Stimulated activated CD8-positive, alpha-beta memory T cell treated with anti-CD3 and anti-CD28 coated beads, Interleukin-15, amount 100 ng/mL, for 4 hours (primary cell): ENCODE results near the gene PCBP1.
"Not testable (repeated sequence)": the region's sequence is repeated elsewhere in the genome, so short reads cannot be mapped to it uniquely, and the experiment has no call there.

Source experiments
- DNase-seq, 2 donors: peaks; one replicate each; pipeline ENCODE4 v3.0.0-alpha.2; 2020; ENCODE audit warnings: low read depth in 2 of 2

Gene PCBP1

DNA sequence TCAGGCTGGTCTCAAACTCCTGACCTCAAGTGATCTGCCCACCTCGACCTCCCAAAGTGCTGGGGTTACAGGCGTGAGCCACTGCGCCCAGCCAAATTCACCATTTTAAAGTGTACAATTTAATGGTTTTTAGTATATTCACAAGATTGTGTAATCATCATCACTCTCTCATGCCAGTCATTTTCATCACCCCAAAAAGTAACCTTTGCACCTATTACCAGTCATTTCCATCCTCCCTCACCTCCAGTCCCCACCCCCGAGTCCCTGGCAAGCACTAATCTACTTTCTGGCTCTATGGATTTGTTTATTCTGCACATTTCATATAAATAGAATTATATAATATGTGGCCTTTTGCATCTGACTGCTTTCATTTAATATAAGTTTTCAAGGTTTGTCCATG lies 10.8 kb downstream of the PCBP1 start:
- no peak for DNase-seq

DNA sequence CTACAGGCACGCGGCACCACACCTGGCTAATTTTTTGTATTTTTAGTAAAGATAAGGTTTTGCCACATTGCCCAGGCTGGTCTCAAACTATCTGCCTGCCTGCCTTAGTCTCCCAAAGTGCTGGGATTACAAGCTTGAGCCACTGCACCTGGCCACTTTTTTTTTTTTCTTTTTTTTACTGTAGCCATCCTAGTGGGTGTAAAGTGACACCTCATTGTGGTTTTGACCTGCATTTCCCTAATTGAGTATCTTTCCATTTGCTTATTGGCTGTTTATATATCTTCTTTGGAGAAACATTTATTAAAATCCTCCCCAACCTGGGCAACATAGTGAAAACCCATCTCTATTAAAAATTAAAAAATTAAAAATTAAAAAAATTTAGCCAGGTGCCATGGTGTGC lies 12.0 kb downstream of the PCBP1 start:
- no peak for DNase-seq

DNA sequence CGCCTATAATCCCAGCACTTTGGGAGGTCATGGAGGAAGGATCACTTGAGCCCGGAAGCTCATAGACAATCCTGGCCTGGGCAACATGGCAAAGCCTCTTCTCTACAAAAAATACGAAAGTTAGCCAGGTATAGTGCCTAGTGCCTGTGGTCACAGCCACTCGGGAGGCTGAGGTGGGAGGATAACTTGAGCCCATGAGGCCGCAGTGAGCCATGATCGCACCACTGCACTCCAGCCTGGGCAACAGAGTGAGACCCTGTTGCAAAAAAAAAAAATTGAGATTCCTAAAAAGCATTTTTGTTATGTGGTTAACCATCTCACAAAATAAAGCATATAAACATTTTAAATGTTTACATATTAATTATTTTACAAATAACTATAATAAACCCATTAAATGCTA lies 13.9 kb downstream of the PCBP1 start:
- DNase-seq = no peak

DNA sequence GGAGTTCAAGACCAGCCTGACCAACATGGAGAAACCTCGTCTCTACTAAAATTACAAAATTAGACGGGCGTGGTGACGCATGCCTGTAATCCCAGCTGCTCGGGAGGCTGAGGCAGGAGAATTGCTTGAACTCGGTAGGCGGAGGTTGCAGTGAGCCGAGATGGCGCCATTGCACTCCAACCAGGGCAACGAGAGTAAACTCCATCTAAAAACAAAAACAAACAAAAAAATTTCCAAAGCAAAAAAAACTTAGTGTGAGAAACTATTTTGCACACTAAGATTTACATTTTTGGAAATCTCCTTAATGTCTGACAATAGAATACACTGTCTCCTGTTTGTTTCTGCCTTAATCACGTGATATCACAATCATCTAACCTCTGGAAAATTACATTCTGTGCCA lies 14.4 kb downstream of the PCBP1 start:
- DNase-seq = not testable (repeated sequence)

DNA sequence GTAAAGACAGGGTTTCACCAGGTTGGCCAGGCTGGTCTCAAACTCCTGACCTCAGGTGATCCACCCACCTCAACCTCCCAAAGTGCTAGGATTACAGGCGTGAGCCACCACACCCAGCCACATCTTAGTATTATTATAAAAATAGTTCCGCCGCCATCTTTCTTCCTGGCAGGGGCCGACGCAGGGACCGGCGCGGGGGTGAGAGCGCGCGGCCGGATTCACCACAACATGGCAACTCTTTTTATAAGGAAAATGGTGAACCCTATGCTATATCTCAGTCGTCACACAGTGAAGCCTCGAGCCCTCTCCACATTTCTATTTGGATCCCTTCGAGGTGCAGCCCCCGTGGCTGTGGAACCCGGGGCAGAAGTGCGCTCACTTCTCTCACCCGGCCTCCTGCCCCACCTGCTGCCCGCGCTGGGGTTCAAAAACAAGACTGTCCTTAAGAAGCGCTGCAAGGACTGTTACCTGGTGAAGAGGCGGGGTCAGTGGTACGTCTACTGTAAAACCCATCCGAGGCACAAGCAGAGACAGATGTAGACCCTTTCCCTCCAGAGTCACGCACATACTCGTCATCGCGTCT lies 15.1 kb downstream of the PCBP1 start:
- DNase-seq = not testable (repeated sequence)

DNA sequence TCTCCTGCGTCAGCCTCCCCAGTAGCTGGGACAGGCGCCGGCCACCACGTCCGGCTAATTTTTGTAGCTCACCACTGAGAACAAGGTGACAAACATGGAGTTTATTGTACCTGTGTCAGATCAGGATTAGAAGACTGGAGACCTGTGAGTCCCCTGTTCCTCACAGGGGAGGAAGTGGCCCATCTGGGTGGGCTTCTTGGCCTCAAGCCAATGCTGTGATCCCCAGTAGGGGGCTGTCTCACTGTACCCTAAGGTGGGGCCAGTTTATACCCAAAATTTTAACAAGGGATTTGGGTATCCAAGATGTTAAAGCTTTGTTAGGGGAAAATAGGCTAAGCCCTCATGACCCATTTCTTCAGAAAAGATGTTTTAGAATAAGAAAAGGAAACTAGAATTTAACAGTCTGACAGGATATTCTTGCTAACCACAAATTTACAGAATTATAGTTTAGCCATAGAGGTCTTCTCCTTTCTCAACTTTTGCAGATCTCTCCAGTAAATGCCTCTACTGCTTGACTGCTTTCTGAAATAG lies 16.3 kb downstream of the PCBP1 start:
- no peak for DNase-seq

DNA sequence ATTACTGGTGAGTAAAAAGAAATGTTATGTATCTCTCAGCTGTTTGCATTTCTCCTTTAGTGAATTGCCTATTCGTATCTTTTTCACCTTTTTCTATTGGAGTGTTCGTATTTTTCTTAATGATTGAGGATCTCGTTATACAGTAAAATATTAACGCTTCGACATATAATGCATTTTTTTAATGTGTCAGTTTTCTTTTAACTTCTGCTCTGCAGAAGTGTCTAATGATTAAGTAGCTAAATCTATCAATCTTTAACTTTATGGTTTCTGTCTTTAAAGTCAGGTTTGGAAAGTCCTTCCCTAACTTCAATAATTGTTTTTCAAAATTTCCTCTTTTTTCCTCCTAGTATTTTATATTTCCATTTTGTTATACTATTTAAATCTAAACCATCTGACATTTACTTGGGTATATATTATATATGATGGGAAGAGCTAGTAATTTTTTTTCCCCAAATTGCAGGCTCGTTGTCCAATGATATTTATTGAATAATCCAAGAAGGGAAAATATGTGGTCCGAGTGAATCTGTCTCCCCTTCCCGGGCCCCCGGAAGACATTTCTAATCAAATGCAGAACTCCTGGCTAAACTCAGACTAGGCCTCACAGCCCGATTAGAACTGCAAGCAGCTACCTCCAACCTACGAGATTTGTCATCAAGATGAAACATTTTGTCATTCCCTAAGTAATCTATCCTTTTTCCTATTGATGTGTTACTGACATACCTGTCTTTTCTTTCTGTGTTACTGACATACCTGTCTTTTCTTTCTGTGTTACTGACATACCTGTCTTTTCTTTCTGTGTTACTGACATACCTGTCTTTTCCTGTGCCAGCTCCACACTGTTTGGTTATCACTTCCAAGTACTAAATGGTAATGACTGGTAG lies 17.2 kb downstream of the PCBP1 start:
- no peak for DNase-seq

DNA sequence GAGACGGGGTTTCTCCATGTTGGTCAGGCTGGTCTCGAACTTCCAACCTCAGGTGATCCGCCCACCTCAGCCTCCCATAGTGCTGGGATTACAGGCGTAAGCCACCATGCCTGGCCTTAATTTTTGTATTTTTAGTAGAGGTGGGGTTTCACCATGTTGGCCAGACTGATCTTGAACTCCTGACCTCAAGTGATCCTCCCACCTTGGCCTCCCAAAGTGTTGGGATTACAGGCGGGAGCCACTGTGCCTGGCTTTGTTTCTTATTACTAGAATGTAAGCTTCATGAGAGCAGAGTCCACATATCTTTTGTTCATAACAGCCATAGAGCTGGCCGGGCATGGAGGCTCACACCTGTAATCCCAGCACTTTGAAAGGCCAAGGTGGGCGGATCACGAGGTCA lies 18.9 kb downstream of the PCBP1 start:
- DNase-seq = not testable (repeated sequence)

DNA sequence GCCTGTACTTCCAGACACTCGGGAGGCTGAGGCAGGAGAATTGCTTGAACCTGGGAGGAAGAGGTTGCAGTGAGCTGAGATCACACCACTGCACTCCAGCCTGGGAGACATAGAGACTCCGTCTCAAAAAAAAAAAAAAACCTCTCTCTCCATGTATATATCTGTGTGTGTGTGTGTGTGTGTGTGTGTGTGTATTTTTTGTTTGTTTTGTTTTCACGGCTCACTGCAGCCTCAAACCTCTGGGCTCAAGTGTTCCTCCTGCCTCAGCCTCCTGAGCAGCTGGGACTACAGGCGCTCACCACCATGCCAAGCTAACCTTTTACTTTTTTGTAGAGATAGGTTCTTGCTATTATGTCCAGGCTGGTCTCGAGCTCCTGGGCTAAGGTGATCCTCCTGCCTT lies 23.1 kb downstream of the PCBP1 start:
- not testable (repeated sequence) for DNase-seq

DNA sequence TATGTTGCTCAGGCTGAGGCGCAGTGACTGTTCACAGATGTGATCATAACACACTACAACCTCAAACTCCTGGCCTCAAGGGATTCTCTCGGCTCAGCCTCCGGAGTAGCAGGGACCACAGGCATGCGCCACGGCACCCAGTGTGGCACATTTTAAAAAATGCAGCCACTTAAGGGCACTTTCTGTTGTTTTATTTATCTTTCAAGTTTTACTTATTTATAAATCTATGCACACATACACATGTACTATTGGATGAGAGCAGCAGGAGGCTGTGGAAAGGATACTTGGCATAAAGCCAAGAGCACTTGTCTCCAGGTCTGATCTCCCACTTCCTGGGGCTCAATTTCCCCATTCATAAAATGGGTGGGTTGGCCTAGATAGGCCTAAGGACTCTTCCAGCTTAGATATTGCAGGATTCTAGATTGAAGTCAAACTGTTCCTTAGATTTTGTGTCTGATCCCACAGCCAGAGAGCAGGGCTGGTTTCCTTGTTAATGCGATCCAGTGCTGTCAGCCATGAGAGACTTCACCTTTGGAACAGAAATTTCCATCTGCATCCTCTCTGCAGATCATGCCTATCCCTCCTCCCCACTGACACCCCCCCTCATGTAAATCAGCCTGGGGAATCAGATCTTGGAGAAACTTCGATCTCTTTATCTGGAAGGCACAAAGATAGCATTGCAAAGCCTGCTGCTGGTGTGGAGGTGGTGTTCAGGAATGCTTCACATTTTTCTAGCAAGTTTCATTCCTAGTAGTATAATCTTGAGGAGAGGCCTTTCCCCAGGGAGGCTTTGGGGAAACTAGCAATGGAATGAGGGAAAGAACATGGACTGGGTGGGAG lies 24.7 kb downstream of the PCBP1 start:
- DNase-seq = no peak

DNA sequence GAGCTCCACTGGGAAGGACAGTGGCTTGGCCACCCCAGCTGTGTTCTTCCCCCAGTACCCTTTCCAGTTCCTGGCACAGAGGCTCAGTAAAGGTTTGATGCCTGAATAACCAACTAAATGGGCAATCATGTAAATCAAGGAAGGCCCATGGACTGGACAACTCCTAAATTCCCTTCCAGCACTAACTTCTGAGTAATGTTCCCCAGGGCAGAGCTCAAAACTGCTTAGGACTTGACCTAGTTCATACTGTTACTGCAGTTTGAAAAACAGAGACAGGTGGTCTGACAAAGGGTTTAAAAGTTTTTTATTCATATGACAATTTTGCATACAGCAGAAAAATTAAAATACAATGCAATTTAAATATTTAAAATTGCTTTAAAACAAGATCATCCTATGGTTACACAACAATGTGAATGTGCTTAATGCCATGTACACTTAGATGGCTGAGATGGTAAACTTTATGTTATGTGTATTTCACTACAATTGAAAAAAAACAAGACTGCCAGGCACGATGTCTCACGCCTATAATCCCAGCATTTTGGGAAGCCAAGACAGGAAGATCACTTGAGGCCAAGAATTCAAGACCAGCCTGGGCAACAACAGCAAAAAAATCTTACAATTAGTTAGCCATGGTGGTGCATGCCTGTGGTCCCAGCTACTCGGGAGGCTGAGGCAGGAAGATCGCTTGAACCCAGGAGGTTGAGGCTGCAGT lies 26.2 kb downstream of the PCBP1 start:
- DNase-seq = no peak

DNA sequence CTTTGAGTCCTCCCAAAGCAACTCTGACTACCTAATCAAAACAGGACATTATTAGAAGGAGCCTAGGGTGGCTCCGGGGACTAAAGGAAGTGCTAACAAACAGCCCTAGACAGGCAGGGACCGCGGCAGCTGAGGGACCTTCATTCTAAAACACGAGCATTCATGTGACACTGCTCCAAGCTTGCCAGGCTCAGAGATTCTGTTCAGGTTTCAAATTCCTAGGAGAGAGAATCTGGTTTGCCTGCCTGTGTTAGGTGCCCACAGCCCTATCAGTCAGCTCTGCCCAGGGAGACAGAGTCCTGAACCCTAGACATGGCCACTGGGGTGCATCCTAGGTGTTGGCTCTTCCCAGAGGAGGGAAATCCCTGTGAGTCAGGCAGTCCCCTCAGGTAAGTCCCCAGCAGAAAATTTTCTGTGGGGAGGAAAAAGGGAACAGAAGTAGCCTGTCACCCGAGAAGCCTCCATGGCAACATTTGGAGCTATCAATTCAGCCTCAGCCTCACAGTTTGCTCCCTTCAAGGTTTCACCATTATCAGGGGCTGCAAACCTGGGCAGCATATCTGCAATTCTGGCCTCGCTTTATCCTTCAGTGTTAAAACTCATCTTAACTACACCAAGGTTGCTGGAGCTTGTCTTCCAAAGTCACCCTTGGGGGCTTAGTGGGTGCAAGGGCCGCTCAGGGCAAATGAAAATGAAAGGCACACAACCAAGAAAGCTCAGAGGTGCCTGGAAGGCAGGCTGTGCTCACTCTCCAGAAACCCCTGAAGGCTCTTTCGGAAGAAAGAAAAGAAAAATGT lies 28.6 kb downstream of the PCBP1 start:
- no peak for DNase-seq

DNA sequence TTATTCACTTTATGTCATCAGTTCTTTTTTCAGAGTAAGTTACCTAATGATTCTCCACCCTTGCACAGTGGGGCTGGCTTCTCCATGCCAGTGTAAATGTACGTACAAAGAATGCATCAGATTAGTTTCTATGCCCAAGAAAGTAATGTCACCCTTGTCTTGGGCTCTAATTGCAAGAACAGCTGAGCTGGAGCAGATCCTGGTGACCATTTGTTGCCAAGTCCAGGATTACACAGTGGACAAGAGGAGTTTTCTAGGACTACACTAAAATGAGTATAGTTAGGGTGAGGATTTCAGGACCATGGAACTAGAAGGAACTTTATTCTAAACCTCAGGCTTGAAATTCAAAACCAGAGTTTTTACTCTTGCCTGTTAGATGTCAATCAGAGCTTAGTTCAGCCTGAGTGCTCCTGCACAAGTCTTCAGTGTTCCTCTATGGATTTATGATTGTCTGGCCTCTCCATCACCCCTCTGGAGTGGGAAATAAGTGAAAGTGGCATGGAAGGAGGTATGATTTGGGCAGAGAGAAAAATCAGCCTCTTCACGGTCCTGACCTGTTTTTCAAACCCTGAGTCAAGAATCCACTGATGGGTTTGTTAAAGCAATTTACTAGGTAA lies 29.8 kb downstream of the PCBP1 start:
- no peak for DNase-seq

DNA sequence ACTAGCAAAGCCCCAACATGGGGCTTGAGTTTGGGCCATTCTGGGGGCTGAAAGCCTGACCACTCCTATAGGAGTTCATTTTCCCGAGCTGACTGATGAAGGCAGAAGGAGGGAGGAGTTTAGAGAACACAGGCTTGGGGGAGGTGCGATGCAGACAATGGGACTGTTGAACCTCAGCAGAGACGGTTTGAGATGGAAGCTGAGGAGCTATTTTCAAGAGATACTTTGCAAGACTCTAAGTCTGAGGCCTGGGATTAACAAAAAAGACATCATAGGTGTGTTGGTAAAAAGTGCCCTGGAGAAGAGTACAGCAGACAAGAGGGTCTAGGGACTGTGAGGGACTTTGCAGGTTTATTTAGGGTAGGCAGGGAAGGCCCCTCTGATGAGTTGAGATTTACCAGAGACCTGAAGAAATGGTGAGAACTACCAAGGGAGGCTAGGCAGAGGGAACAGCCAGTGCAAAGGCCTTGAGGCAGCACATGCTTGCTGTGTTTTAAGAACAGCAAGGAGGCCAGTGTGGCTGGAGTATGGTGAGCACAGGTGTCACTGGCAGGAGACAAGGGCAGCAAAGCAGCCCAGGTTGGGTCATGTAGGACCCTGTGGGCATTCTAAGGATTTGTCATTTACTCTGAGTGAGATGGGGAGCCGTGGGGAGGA lies 31.6 kb downstream of the PCBP1 start:
- no peak for DNase-seq

DNA sequence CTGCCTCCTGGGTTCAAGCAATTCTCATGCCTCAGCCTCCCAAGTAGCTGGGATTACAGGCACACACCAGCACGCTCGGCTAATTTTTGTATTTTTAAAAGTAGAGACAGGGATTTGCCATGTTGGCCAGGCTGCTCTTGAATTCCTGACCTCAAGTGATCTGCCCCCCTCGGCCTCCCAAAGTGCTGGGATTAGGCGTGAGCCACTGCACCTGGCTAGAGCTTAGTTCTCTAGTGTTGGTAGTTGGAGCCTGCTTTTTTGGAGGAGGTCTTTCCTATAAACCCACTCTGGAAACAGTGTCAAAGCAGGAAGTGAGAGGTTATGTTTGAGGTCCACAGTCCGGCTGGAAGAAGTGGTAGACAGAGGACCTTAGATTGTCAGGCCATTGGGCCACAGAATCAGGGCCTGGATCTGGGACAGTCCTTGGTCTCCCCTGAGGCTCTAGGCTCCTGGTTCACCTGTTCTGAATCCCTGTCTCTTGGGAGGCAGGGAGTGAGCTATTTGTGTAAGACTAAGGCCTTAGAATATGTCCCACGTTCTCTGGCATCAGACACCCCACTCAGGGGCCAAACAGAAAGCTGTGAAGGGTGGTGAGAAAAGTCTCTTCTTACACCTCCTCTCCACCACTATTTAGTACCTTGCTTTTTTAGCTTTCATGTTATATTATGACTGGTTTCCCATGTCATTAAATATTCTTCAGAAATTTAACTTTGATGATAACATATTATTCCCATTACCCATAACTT lies 34.5 kb downstream of the PCBP1 start:
- DNase-seq = no peak

DNA sequence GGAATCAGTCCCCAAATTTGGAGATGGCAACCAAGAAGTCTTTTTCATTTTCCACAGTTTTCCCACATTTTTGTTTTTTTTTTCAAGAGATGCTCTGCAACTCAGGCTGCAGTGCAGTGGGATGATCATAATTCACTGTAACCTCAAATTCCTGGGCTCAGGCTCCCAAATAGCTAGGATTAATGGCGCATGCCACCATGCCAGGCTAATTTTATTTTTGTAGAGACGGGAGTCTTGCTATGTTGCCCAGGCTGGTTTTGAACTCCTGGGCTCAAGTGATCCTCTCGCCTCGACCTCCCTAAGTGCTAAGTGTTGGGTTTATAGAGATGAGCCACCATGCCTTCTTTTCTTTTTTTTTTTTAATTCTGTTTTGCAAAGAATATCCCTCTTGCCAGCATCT lies 35.2 kb downstream of the PCBP1 start:
- DNase-seq = no peak

DNA sequence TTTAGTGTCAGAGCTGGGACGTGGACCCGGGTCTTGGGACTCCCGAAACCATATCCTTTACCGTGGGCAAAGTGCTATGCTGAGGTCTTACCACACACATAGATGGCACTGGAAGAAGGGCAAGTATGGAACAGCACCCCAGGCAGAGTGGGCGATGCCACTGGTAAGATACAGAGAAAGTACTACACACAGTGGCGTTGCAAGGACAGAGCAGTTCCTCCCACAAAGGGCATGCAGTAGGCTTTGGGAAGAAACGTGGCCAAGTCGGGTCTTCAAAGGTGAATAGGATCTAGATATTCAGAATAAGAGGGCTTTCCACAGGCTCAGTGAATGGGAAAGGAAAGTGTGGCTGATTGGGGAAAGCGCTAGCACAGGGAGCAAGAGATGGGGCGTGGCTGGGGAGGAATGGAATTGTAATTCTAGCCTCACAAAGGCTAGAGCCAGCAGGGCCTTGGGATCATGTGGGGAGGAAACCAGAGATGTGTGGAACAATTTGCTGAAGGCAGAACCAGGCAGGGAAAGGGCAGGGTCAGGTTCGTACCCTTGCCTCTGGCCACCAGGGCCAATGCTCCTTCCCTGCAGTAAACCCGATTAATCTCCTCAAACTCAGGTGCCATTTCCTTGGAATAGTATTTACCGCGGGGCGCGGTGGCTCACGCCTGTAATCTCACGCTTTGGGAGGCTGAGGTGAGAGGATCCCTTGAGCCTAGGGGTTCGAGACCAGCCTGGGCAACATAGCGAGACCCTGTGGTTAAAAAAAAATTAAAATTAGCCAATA lies 36.0 kb downstream of the PCBP1 start:
- no peak for DNase-seq

DNA sequence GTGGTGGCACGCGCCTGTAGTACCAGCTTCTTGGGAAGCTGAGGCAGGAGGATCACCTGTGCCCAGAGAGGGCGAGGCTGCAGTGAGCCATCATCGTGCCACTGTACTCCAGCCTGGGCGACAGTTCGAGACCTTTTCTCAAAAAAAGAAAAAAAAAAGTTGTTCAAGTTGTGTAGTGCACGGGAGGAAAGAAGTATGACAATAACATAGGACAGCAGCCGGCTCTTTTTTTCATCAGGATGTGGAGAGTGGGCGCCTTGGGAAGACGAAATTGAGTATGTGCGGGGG lies 36.5 kb downstream of the PCBP1 start:
- no peak for DNase-seq
